Measurements from ENCODE around the gene STAC2.

Gene STAC2

GRCh38 chr17:39231591-39232551 is 6.1 kb upstream of the STAC2 start:
- no peak for DNase-seq (ENCODE audit: low read depth in 2 of 2)

GRCh38 chr17:39231091-39231561 is 5.4 kb upstream of the STAC2 start:
- DNase-seq (ENCODE audit: low read depth in 2 of 2): no peak

GRCh38 chr17:39230361-39230760 is 4.6 kb upstream of the STAC2 start:
- no peak for DNase-seq (ENCODE audit: low read depth in 2 of 2)

GRCh38 chr17:39229274-39229913 is 3.6 kb upstream of the STAC2 start:
- DNase-seq (ENCODE audit: low read depth in 2 of 2): no peak

- no peak for DNase-seq (ENCODE audit: low read depth in 2 of 2)
These were observed 1.7 kb upstream of the STAC2 start for GRCh38 chr17:39227364-39227919.

- no peak for DNase-seq (ENCODE audit: low read depth in 2 of 2)
These were observed 376 bp upstream of the STAC2 start for GRCh38 chr17:39225959-39226683.

- no peak for DNase-seq (ENCODE audit: low read depth in 2 of 2)
These were observed 902 bp downstream of the STAC2 start for GRCh38 chr17:39224778-39225307.

- no peak for DNase-seq (ENCODE audit: low read depth in 2 of 2)
These were observed 1.6 kb downstream of the STAC2 start for GRCh38 chr17:39223907-39224777.

- no peak for DNase-seq (ENCODE audit: low read depth in 2 of 2)
These were observed 2.6 kb downstream of the STAC2 start for GRCh38 chr17:39222866-39223834.

GRCh38 chr17:39222151-39222550 is 3.6 kb downstream of the STAC2 start:
- no peak for DNase-seq (ENCODE audit: low read depth in 2 of 2)

GRCh38 chr17:39221572-39221971 is 4.2 kb downstream of the STAC2 start:
- no peak for DNase-seq (ENCODE audit: low read depth in 2 of 2)

GRCh38 chr17:39219647-39220154 is 6.0 kb downstream of the STAC2 start:
- no peak for DNase-seq (ENCODE audit: low read depth in 2 of 2)

- no peak for DNase-seq (ENCODE audit: low read depth in 2 of 2)
These were observed 6.8 kb downstream of the STAC2 start for GRCh38 chr17:39218906-39219305.

GRCh38 chr17:39217734-39218369 is 7.9 kb downstream of the STAC2 start:
- DNase-seq (ENCODE audit: low read depth in 2 of 2): no peak

- no peak for DNase-seq (ENCODE audit: low read depth in 2 of 2)
These were observed 11.9 kb downstream of the STAC2 start for GRCh38 chr17:39213852-39214251.

GRCh38 chr17:39212841-39213480 is 12.8 kb downstream of the STAC2 start:
- DNase-seq (ENCODE audit: low read depth in 2 of 2): no peak

- DNase-seq (ENCODE audit: low read depth in 2 of 2): no peak
These were observed 13.4 kb downstream of the STAC2 start for GRCh38 chr17:39212195-39212810.

- DNase-seq (ENCODE audit: low read depth in 2 of 2): no peak
These were observed 15.7 kb downstream of the STAC2 start for GRCh38 chr17:39210093-39210434.

Data from fibroblast of skin of left biceps (primary cell).